Loucy (cell line): ENCODE results near the gene LRRFIP1.

ENCODE experiments used
- H2AFZ ChIP-seq: fragments of 200-600 bp; sonication (generic); 2 replicates; pipeline ENCODE4 v1.6.0; 2016; ENCODE audit warnings: antibody characterized with exemption, mild to moderate bottlenecking, low read length, moderate library complexity
- H3F3A ChIP-seq: fragments of 200-600 bp; 2 replicates; pipeline ENCODE4 v1.6.0; 2016; ENCODE audit warnings: antibody characterized with exemption, low read depth, mild to moderate bottlenecking
- H3K27me3 ChIP-seq: fragments of 200-600 bp; sonication (generic); 2 replicates; pipeline ENCODE4 v1.6.1; 2014; ENCODE audit warnings: low read length, mild to moderate bottlenecking; ENCODE audit not compliant: insufficient read depth, poor library complexity, severe bottlenecking
- H3K36me3 ChIP-seq: fragments of 200-600 bp; sonication (generic); 2 replicates; pipeline ENCODE4 v1.6.1; 2016; ENCODE audit warnings: low read length; ENCODE audit not compliant: insufficient read depth
- H3K4me1 ChIP-seq: fragments of 200-600 bp; sonication (generic); 2 replicates; pipeline ENCODE4 v1.5.1; 2014; ENCODE audit warnings: low read length, mild to moderate bottlenecking; ENCODE audit not compliant: insufficient read depth, poor library complexity, severe bottlenecking
- H3K4me2 ChIP-seq: fragments of 200-600 bp; sonication (generic); 2 replicates; pipeline ENCODE4 v1.6.0; 2014; ENCODE audit warnings: antibody characterized with exemption, low read length, low read depth, mild to moderate bottlenecking; ENCODE audit not compliant: poor library complexity, severe bottlenecking
- H3K4me3 ChIP-seq: fragments of 200-600 bp; sonication (generic); 2 replicates; pipeline ENCODE4 v1.5.1; 2014; ENCODE audit warnings: low read length, mild to moderate bottlenecking, mixed read lengths; ENCODE audit not compliant: poor library complexity, severe bottlenecking
- H3K79me2 ChIP-seq: fragments of 200-600 bp; sonication (generic); 2 replicates; pipeline ENCODE4 v1.6.1; 2014; ENCODE audit warnings: low read length; ENCODE audit not compliant: insufficient read depth
- H3K9ac ChIP-seq: fragments of 200-600 bp; sonication (generic); 2 replicates; pipeline ENCODE4 v1.6.0; 2014; ENCODE audit warnings: mild to moderate bottlenecking, low read depth, low read length, moderate library complexity; ENCODE audit not compliant: poor library complexity, severe bottlenecking
- H3K9me2 ChIP-seq: fragments of 200-600 bp; sonication (generic); replicated peaks from 2 replicates; pipeline ENCODE4 v1.6.1; 2016; ENCODE audit warnings: low read depth, low read length, mixed read lengths
- H3K9me3 ChIP-seq: fragments of 200-600 bp; sonication (generic); 2 replicates; pipeline ENCODE4 v1.6.1; 2014; ENCODE audit warnings: mild to moderate bottlenecking, antibody characterized with exemption, low read length, low read depth; ENCODE audit not compliant: insufficient read depth
- H4K20me1 ChIP-seq: fragments of 200-600 bp; sonication (generic); 2 replicates; pipeline ENCODE4 v1.6.0; 2014; ENCODE audit warnings: antibody characterized with exemption, low read length, mild to moderate bottlenecking; ENCODE audit not compliant: insufficient read depth, poor library complexity, severe bottlenecking
- CTCF ChIP-seq: fragments of 200-600 bp; sonication (generic); conservative IDR thresholded peaks from 2 replicates; pipeline ENCODE4 v1.5.1; 2014; ENCODE audit warnings: mild to moderate bottlenecking, antibody characterized with exemption, low read length
- EZH2phosphoT487 ChIP-seq: fragments of 200-600 bp; IDR thresholded peaks from 2 replicates; pipeline ENCODE4 v1.6.1; 2018; ENCODE audit warnings: antibody characterized with exemption, mild to moderate bottlenecking, moderate library complexity, borderline replicate concordance

The LRRFIP1 gene

GRCh38 chr2:237671466-237672138 is 44.2 kb downstream of the LRRFIP1 start:
- H3K4me2 ChIP-seq: no peak overlapping the region

GRCh38 chr2:237672731-237673129 is 45.3 kb downstream of the LRRFIP1 start:
- peak overlapping the region; percentile 14; the same call in 1 of the 2 replicates for H2AFZ ChIP-seq
- peaks cover 79% of the 10 kb centered on the region for H3K4me1 ChIP-seq
- no peaks in the 10 kb centered on the region for H3K79me2 ChIP-seq

More at GRCh38 chr2:237671466-237672138, 44.2 kb downstream of the LRRFIP1 start:
- Histone ChIP-seq H4K20me1 (no peaks in the 10 kb centered on the region), H3K9me2 (no peaks in the 10 kb centered on the region), H3F3A (peaks cover 9% of the 10 kb centered on the region; the same call in 1 of the 2 replicates), H3K36me3 (no peaks in the 10 kb centered on the region), H3K27me3 (no peaks in the 10 kb centered on the region), H3K79me2 (no peaks in the 10 kb centered on the region), H3K4me3 (no peak overlapping the region), H3K4me1 (peaks cover 68% of the 10 kb centered on the region), H3K9ac (no peak overlapping the region), H2AFZ (no peak overlapping the region), H3K9me3 (no peaks in the 10 kb centered on the region)
- TF ChIP-seq EZH2phosphoT487 (no peak), CTCF (no peak)

GRCh38 chr2:237673130-237674001 is 46.0 kb downstream of the LRRFIP1 start:
- TF ChIP-seq CTCF (peak; percentile 90), EZH2phosphoT487 (no peak)
- Histone ChIP-seq H3K4me2 (peak overlapping the region; percentile 100), H3K36me3 (no peaks in the 10 kb centered on the region), H3K9ac (peak overlapping the region; percentile 89), H3K9me3 (no peaks in the 10 kb centered on the region), H3K4me1 (peaks cover 75% of the 10 kb centered on the region), H3K4me3 (peak overlapping the region; percentile 91), H3F3A (peaks cover 9% of the 10 kb centered on the region; the same call in 1 of the 2 replicates), H4K20me1 (no peaks in the 10 kb centered on the region), H2AFZ (peak overlapping the region; percentile 90), H3K79me2 (no peaks in the 10 kb centered on the region), H3K9me2 (no peaks in the 10 kb centered on the region), H3K27me3 (no peaks in the 10 kb centered on the region)

More at GRCh38 chr2:237672731-237673129, 45.3 kb downstream of the LRRFIP1 start:
- TF ChIP-seq CTCF (no peak), EZH2phosphoT487 (no peak)
- peak overlapping the region; percentile 89 for H3K9ac ChIP-seq
- no peaks in the 10 kb centered on the region for H3K36me3 ChIP-seq
- H3K4me3 ChIP-seq: peak overlapping the region; percentile 91
- H3K9me2 ChIP-seq: no peaks in the 10 kb centered on the region
- no peaks in the 10 kb centered on the region for H3K9me3 ChIP-seq
- H3F3A ChIP-seq: peaks cover 9% of the 10 kb centered on the region; the same call in 1 of the 2 replicates
- peak overlapping the region; percentile 100 for H3K4me2 ChIP-seq
- no peaks in the 10 kb centered on the region for H3K27me3 ChIP-seq
- no peaks in the 10 kb centered on the region for H4K20me1 ChIP-seq
